Cardiac muscle cell (in vitro differentiated cells and primary cell): ENCODE measurements around the gene METTL13. TPM values are rescaled to one million over a fixed set of nuclear protein-coding genes. Genes with fewer than 3 reads are reported as not detected.

Experiments
- DNase-seq, 2 donors: peaks; one replicate each; pipeline versions ENCODE4 v3.0.0 to v3.0.0-alpha.2; 2010 to 2017; ENCODE audit warnings: low read depth in 1 of 2, low spot score in 1 of 2
- H3K27ac ChIP-seq: fragments of 200-600 bp; sonication (generic); 2 replicates; pipeline ENCODE4 v1.5.1; 2016
- H3K27me3 ChIP-seq: fragments of 200-600 bp; sonication (generic); 2 replicates; pipeline ENCODE4 v1.6.0; 2016; ENCODE audit warnings: control low read depth
- H3K36me3 ChIP-seq: fragments of 200-600 bp; sonication (generic); 2 replicates; pipeline ENCODE4 v1.5.1; 2016; ENCODE audit warnings: control low read depth
- H3K4me1 ChIP-seq: fragments of 200-600 bp; sonication (generic); 2 replicates; pipeline ENCODE4 v1.8.1; 2017; ENCODE audit warnings: low read depth, mild to moderate bottlenecking, mixed run types
- H3K4me3 ChIP-seq: fragments of 200-600 bp; sonication (generic); 2 replicates; pipeline ENCODE4 v1.5.1; 2016; ENCODE audit warnings: mild to moderate bottlenecking
- H3K9me3 ChIP-seq: fragments of 200-600 bp; sonication (generic); 2 replicates; pipeline ENCODE4 v1.5.1; 2017; ENCODE audit warnings: low read depth, mild to moderate bottlenecking, control low read depth
- CTCF ChIP-seq: IDR thresholded peaks from 2 replicates; pipeline ENCODE4 v1.5.1; 2012; ENCODE audit warnings: low read depth, mild to moderate bottlenecking, low read length
- polyA plus RNA-seq: library from polyadenylated mRNA; unstranded; fragments of >200 nt; fragmentation: Nextera tagmentation; extraction: Ambion mirVana; gene quantifications from 2 replicates; pipeline ENCODE4 v1.2.1, GENCODE V29; 2016
- total RNA-seq: library from RNA; depleted of rRNA; stranded (reverse); fragments of >200 nt; gene quantifications from 2 replicates; pipeline ENCODE4 v1.2.3, GENCODE V29; 2016

The METTL13 gene
- total and polyA plus RNA-seq, 2 experiments from 2014 or later = 19.1 to 21.6 TPM

GRCh38 chr1:171792656-171793369 is 11.4 kb downstream of the METTL13 start:
- Histone ChIP-seq H3K4me1 (no peaks in the 10 kb centered on the region), H3K9me3 (no peaks in the 10 kb centered on the region), H3K4me3 (no peak overlapping the region), H3K36me3 (peaks cover 63% of the 10 kb centered on the region), H3K27me3 (no peaks in the 10 kb centered on the region), H3K27ac (no peak overlapping the region)
- DNase-seq = no peak
- no peak for TF ChIP-seq CTCF

GRCh38 chr1:171793636-171794035 is 12.2 kb downstream of the METTL13 start:
- Histone ChIP-seq H3K9me3 (no peaks in the 10 kb centered on the region), H3K27me3 (no peaks in the 10 kb centered on the region), H3K4me3 (no peak overlapping the region), H3K36me3 (peaks cover 59% of the 10 kb centered on the region), H3K4me1 (no peaks in the 10 kb centered on the region), H3K27ac (no peak overlapping the region)
- no peak for TF ChIP-seq CTCF
- no peak for DNase-seq

- Histone ChIP-seq H3K4me3 (no peak overlapping the region), H3K27me3 (no peaks in the 10 kb centered on the region), H3K9me3 (no peaks in the 10 kb centered on the region), H3K27ac (no peak overlapping the region), H3K4me1 (no peaks in the 10 kb centered on the region), H3K36me3 (peaks cover 55% of the 10 kb centered on the region)
- peak in 1 of 2 donors; percentile 29 for DNase-seq
- no peak for TF ChIP-seq CTCF
These were observed 12.6 kb downstream of the METTL13 start for GRCh38 chr1:171794085-171794484.

GRCh38 chr1:171796592-171796991 is 15.1 kb downstream of the METTL13 start:
- Histone ChIP-seq H3K27ac (no peak overlapping the region), H3K36me3 (peaks cover 37% of the 10 kb centered on the region), H3K4me3 (no peak overlapping the region), H3K9me3 (no peaks in the 10 kb centered on the region), H3K4me1 (peaks cover 3% of the 10 kb centered on the region), H3K27me3 (no peaks in the 10 kb centered on the region)
- TF ChIP-seq CTCF = no peak
- DNase-seq = no peak

- H3K4me3 ChIP-seq = no peak overlapping the region
- DNase-seq = no peak
- no peaks in the 10 kb centered on the region for H3K27me3 ChIP-seq
- no peak overlapping the region for H3K27ac ChIP-seq
- H3K36me3 ChIP-seq = peaks cover 23% of the 10 kb centered on the region
- peaks cover 3% of the 10 kb centered on the region for H3K4me1 ChIP-seq
- no peaks in the 10 kb centered on the region for H3K9me3 ChIP-seq
- TF ChIP-seq CTCF = no peak
These were observed 16.9 kb downstream of the METTL13 start for GRCh38 chr1:171798311-171798710.
